SK-N-SH (cell line): ENCODE data around the gene HPRT1. TPM values are rescaled to one million over a fixed set of nuclear protein-coding genes. Genes with fewer than 3 reads are reported as not detected.
A peak's percentile ranks its signal among the peaks of the same experiment; 100 is the strongest.

Experiments used
- CTCF ChIA-PET: fragments of 300-600, 350-600 bp; formaldehyde crosslinking; extraction: SDS; loops from one replicate; lab custom pipeline; 2021; lab: Yijun Ruan, JAX
- POLR2A ChIA-PET: fragments of 350-600 bp; sonication (Branson Sonifier 250); formaldehyde crosslinking; extraction: SDS; loops from one replicate; lab custom pipeline; 2020; ENCODE audit warnings: antibody characterized with exemption, inconsistent platforms; lab: Yijun Ruan, JAX
- DNase-seq: peaks from one replicate; pipeline ENCODE4 v3.0.0; 2012
- H2AFZ ChIP-seq: fragments of 200-600 bp; sonication (generic); 2 replicates; pipeline ENCODE4 v1.8.1; 2016; ENCODE audit warnings: antibody characterized with exemption, mild to moderate bottlenecking, low read depth
- H3F3A ChIP-seq: fragments of 200-600 bp; sonication (generic); replicated peaks from 2 replicates; pipeline ENCODE3; 2016; ENCODE audit warnings: antibody characterized with exemption, mild to moderate bottlenecking; ENCODE audit not compliant: insufficient read depth
- H3K27ac ChIP-seq, 2 experiments: fragments of 200-500 bp in 1 of 2; fragments of 200-600 bp in 1 of 2; sonication (Bioruptor generic) in 1 of 2; sonication (generic), shearing (Covaris generic) in 1 of 2; 2 replicates each; pipeline versions ENCODE4 v1.5.1 to v1.6.1; 2014 to 2016; ENCODE audit warnings: low read depth in 2 of 2, inconsistent platforms in 1 of 2, low read length in 1 of 2, mild to moderate bottlenecking in 1 of 2, mixed read lengths in 1 of 2
- H3K27me3 ChIP-seq: fragments of 200-600 bp; sonication (generic), shearing (Covaris generic); 2 replicates; pipeline ENCODE4 v1.6.1; 2016; ENCODE audit warnings: mixed run types; ENCODE audit not compliant: insufficient read depth
- H3K36me3 ChIP-seq, 2 experiments: fragments of 200-500 bp in 1 of 2; fragments of 200-600 bp in 1 of 2; sonication (Bioruptor generic) in 1 of 2; sonication (generic) in 1 of 2; replicated peaks in 1 of 2; 2 replicates each; pipeline versions ENCODE3 to v1.5.1; 2014 to 2016; ENCODE audit warnings: low read length in 1 of 2, mild to moderate bottlenecking in 1 of 2; ENCODE audit not compliant: insufficient read depth in 2 of 2, control insufficient read depth in 1 of 2
- H3K4me1 ChIP-seq, 2 experiments: fragments of 200-500 bp in 1 of 2; fragments of 200-600 bp in 1 of 2; sonication (Bioruptor generic) in 1 of 2; sonication (generic), shearing (Covaris generic) in 1 of 2; 2 replicates each; pipeline versions ENCODE4 v1.5.1 to v1.6.1; 2014 to 2016; ENCODE audit warnings: low read depth in 1 of 2, low read length in 1 of 2, mixed run types in 1 of 2; ENCODE audit not compliant: insufficient read depth in 2 of 2, control insufficient read depth in 1 of 2
- H3K4me2 ChIP-seq: fragments of 200-600 bp; sonication (generic), shearing (Covaris generic); 2 replicates; pipeline ENCODE4 v1.6.1; 2017; ENCODE audit warnings: mixed run types
- H3K4me3 ChIP-seq, 2 experiments: fragments of 200-500 bp in 1 of 2; fragments of 200-600 bp in 1 of 2; sonication (Bioruptor generic) in 1 of 2; sonication (generic), shearing (Covaris generic) in 1 of 2; 2 replicates each; pipeline versions ENCODE4 v1.5.1 to v1.8.1; 2014 to 2016; ENCODE audit warnings: low read depth in 2 of 2, inconsistent platforms in 1 of 2, low read length in 1 of 2, mild to moderate bottlenecking in 1 of 2, mixed read lengths in 1 of 2, moderate library complexity in 1 of 2
- H3K79me2 ChIP-seq: fragments of 200-600 bp; sonication (generic); 2 replicates; pipeline ENCODE4 v1.8.1; 2017; ENCODE audit warnings: mild to moderate bottlenecking; ENCODE audit not compliant: insufficient read depth
- H3K9ac ChIP-seq: fragments of 200-600 bp; sonication (generic); 2 replicates; pipeline ENCODE4 v1.6.1; 2017; ENCODE audit warnings: mixed run types
- H3K9me2 ChIP-seq: fragments of 200-600 bp; sonication (generic); 2 replicates; pipeline ENCODE4 v1.6.1; 2017; ENCODE audit warnings: mixed run types
- H3K9me3 ChIP-seq: fragments of 200-600 bp; sonication (generic); 2 replicates; pipeline ENCODE4 v1.6.1; 2017; ENCODE audit warnings: mixed run types, mild to moderate bottlenecking, moderate library complexity
- H4K20me1 ChIP-seq: fragments of 200-600 bp; sonication (generic); 2 replicates; pipeline ENCODE4 v1.6.1; 2017; ENCODE audit warnings: mild to moderate bottlenecking, mixed run types; ENCODE audit not compliant: insufficient read depth
- CHD2 ChIP-seq: fragments of 150-350 bp; IDR thresholded peaks from 2 replicates; pipeline ENCODE4 v1.6.1; 2018; ENCODE audit warnings: low read length; ENCODE audit not compliant: partially characterized antibody
- EP300 ChIP-seq, 2 experiments: IDR thresholded peaks; 2 replicates each; pipeline versions ENCODE4 v1.4.0 to v1.6.1; 2012; ENCODE audit warnings: borderline replicate concordance in 1 of 2, low read depth in 1 of 2, low read length in 1 of 2
- EZH2phosphoT487 ChIP-seq: fragments of 200-600 bp; sonication (generic); IDR thresholded peaks from 2 replicates; pipeline ENCODE4 v1.6.1; 2017; ENCODE audit warnings: low read depth, mixed run types, mild to moderate bottlenecking, antibody characterized with exemption, moderate library complexity, borderline replicate concordance
- FOSL2 ChIP-seq: IDR thresholded peaks from 2 replicates; pipeline ENCODE4 v1.4.0; 2012; ENCODE audit warnings: low read depth, mild to moderate bottlenecking, moderate library complexity, borderline replicate concordance
- GABPA ChIP-seq: IDR thresholded peaks from 2 replicates; pipeline ENCODE4 v1.4.0; 2012; ENCODE audit warnings: low read depth, mild to moderate bottlenecking
- GATA2 ChIP-seq: sonication (generic); formaldehyde crosslinking; IDR thresholded peaks from 2 replicates; pipeline ENCODE4 v1.5.0; 2020; ENCODE audit warnings: mild to moderate bottlenecking, missing genetic modification reagents
- MXI1 ChIP-seq: IDR thresholded peaks from 2 replicates; pipeline ENCODE4 v1.6.1; 2012; ENCODE audit warnings: mild to moderate bottlenecking, low read depth, low read length, improper control_type of control experiment
- REST ChIP-seq: IDR thresholded peaks from 2 replicates; pipeline ENCODE4 v1.6.1; 2012; ENCODE audit warnings: mild to moderate bottlenecking, low read depth, low read length, moderate library complexity
- RFX5 ChIP-seq: IDR thresholded peaks from 2 replicates; pipeline ENCODE4 v1.6.1; 2012; ENCODE audit warnings: mild to moderate bottlenecking, improper control_type of control experiment, low read length
- RXRA ChIP-seq: IDR thresholded peaks from 2 replicates; pipeline ENCODE4 v1.4.0; 2012; ENCODE audit warnings: low read depth, mild to moderate bottlenecking, borderline replicate concordance
- SIN3A ChIP-seq: IDR thresholded peaks from 2 replicates; pipeline ENCODE4 v1.6.1; 2012; ENCODE audit warnings: low read depth, mild to moderate bottlenecking, low read length, moderate library complexity, borderline replicate concordance
- SMC3 ChIP-seq: IDR thresholded peaks from 2 replicates; pipeline ENCODE4 v1.6.1; 2012; ENCODE audit warnings: low read depth, low read length, improper control_type of control experiment
- TAF1 ChIP-seq: IDR thresholded peaks from 2 replicates; pipeline ENCODE4 v1.6.1; 2012; ENCODE audit warnings: low read depth, mild to moderate bottlenecking, low read length, moderate library complexity, borderline replicate concordance
- TCF12 ChIP-seq: IDR thresholded peaks from 2 replicates; pipeline ENCODE4 v1.4.0; 2012
- USF2 ChIP-seq: fragments of 150-350 bp; IDR thresholded peaks from 2 replicates; pipeline ENCODE4 v1.6.1; 2017; ENCODE audit warnings: antibody characterized with exemption, low read length, low read depth, borderline replicate concordance
- WGBS: methylation state at CpG from one replicate; pipeline ENCODE4 v1.1.6; 2017; ENCODE audit warnings: low lambda C conversion rate; 5-methylcytosine and 5-hydroxymethylcytosine counted together
- polyA plus RNA-seq, 3 experiments: library from polyadenylated mRNA; depleted of rRNA; stranded (reverse); fragments of >200 nt; gene quantifications; 2 replicates each; pipeline ENCODE4 v1.2.3, GENCODE V29; 2012

Gene HPRT1
- polyA plus RNA-seq, 1 of the 3 experiments (the other 2 are of a cell fraction): 42.3 TPM

- CTCF ChIA-PET: interaction anchor here (0.6 to 0.7 kb wide), 2 partner anchors 20 to 248 kb away, joined by 3 read pairs; no protein-coding TSS in a partner anchor
- DNase-seq: no peak
- WGBS: 56% methylated on average over 4 of the region's 4 CpGs
- peaks cover 0 to 3% of the 10 kb centered on the region in 2 experiments; a peak in 2 of 4 replicates for H3K4me1 ChIP-seq
- no peaks in the 10 kb centered on the region for H3K27me3 ChIP-seq
- no peak overlapping the region for H3K27ac ChIP-seq
- no peaks in the 10 kb centered on the region for H3K9me3 ChIP-seq
- peaks cover 4% of the 10 kb centered on the region for H3F3A ChIP-seq
- H4K20me1 ChIP-seq: no peaks in the 10 kb centered on the region
- no peak overlapping the region for H3K9ac ChIP-seq
- no peak overlapping the region for H3K4me3 ChIP-seq
- no peaks in the 10 kb centered on the region for H3K36me3 ChIP-seq
- no peak overlapping the region for H3K4me2 ChIP-seq
- POLR2A ChIA-PET: no interaction called here
- H2AFZ ChIP-seq: no peak overlapping the region
- no peaks in the 10 kb centered on the region for H3K9me2 ChIP-seq
- TF ChIP-seq REST: no peak
- no peak for TF ChIP-seq TCF12
- no peak for TF ChIP-seq MXI1
- no peak for TF ChIP-seq SMC3
- TF ChIP-seq EZH2phosphoT487: no peak
- no peak for TF ChIP-seq SIN3A
- no peak for TF ChIP-seq RXRA
- no peaks in the 10 kb centered on the region for H3K79me2 ChIP-seq
Measured at GRCh38 chrX:134533952-134534351, 74.0 kb downstream of the HPRT1 start.

GRCh38 chrX:134537179-134537955 lies 77.4 kb downstream of the HPRT1 start:
- ChIA-PET POLR2A (no interaction called here), CTCF (interaction anchor here (2.2 kb wide), 1 partner anchor 17 kb away, joined by 9 read pairs; no protein-coding TSS in a partner anchor)
- WGBS: 44% methylated on average over 4 of the region's 5 CpGs
- H4K20me1 ChIP-seq: no peaks in the 10 kb centered on the region
- peak overlapping the region; percentile 40; the same call in 1 of the 2 replicates for H3K9ac ChIP-seq
- H3F3A ChIP-seq: peaks cover 25% of the 10 kb centered on the region
- peak overlapping the region; percentile 12 to 84; a peak in 3 of 4 replicates for H3K27ac ChIP-seq
- no peaks in the 10 kb centered on the region for H3K9me2 ChIP-seq
- no peaks in the 10 kb centered on the region for H3K79me2 ChIP-seq
- peak overlapping the region; percentile 32; the same call in 1 of the 2 replicates for H2AFZ ChIP-seq
- no peaks in the 10 kb centered on the region for H3K9me3 ChIP-seq
- no peak overlapping the region for H3K4me3 ChIP-seq
- peaks cover 0 to 3% of the 10 kb centered on the region in 2 experiments; a peak in 3 of 4 replicates for H3K4me1 ChIP-seq
- H3K4me2 ChIP-seq: peak overlapping the region; percentile 10; the same call in 1 of the 2 replicates
- no peaks in the 10 kb centered on the region for H3K36me3 ChIP-seq
- no peak for DNase-seq
- no peaks in the 10 kb centered on the region for H3K27me3 ChIP-seq
- TF ChIP-seq TCF12 (peak; percentile 89), EP300 (IDR thresholded peaks at IDR 0.05; ENCODE audit: borderline replicate concordance in 1 of 2, low read depth in 1 of 2, low read length in 1 of 2) (peak in 1 of 2 experiments; percentile 76; a peak in 1 of 4 replicates), REST (no peak), EZH2phosphoT487 (no peak), SIN3A (no peak), RFX5 (no peak), CHD2 (no peak), FOSL2 (0 out of 2 replicates have a peak, but pooled peaks have one; percentile 47), USF2 (no peak), TAF1 (no peak), GATA2 (CRISPR knock-in tag) (no peak), GABPA (no peak)
